ENCODE results near the gene TDRKH.

GRCh38 chr1:151760597-151761385 is 29.5 kb downstream of the TDRKH start:
- TF ChIP-seq POLR2A (IDR thresholded peaks at IDR 0.05; ENCODE audit: low read depth, low read length) = no peak
- TF ChIP-seq TAF1 (IDR thresholded peaks at IDR 0.05; ENCODE audit: borderline replicate concordance, low read depth, low read length) = no peak

All from GM12892 (cell line).